DOHH2 (cell line): Measurements from ENCODE around the gene GALNT2.

Experiments
- CTCF ChIP-seq: fragments of 200-600 bp; sonication (generic); IDR thresholded peaks from one replicate; pipeline ENCODE4 v1.5.1; 2014; ENCODE audit warnings: antibody characterized with exemption, mild to moderate bottlenecking, low read depth, low read length; ENCODE audit not compliant: poor library complexity, severe bottlenecking
- EZH2phosphoT487 ChIP-seq: fragments of 200-600 bp; sonication (generic); IDR thresholded peaks from 2 replicates; pipeline ENCODE4 v1.6.1; 2017; ENCODE audit warnings: borderline replicate concordance, mild to moderate bottlenecking, antibody characterized with exemption, low read length, moderate library complexity, mixed read lengths

- no peak for TF ChIP-seq CTCF
- TF ChIP-seq EZH2phosphoT487 = no peak
Observed at GRCh38 chr1:230271300-230272035, 204.4 kb downstream of the GALNT2 start.
